ENCODE data around the gene EDN2.

EDN2 gene

DNA sequence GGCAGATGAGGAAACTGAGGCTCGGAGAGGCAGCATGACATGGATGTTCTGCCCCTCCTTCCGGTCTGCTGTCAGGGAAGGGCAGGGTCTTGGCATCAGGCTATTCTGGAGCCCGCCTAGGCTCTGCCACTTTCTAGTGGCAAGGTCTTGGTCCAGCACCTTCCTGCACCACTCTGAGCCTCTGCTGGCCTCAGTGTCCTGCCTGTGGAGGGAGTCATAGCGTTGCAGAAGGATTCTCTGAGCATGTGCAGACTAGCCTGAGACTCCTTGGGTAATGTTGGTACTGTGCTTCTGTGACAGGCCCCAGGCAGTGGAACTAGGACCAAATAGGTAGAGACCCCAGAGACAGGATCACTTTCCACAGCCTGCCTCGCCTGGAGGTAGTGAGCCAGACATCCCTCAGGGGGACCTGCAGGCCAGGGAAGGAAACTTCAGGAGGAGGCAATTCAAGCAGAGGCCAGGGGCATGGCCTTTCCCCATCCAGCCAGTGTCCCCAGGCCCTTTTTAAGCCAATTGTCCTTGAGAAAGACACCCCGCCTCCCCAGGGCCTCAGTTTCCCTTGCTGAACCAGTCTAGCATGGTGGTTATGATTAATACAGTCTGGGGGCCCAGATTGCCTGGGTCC, 10.6 kb downstream of the EDN2 start:
- Mint-ChIP-seq H3K4me1 (no peaks in the 10 kb centered on the region), H3K36me3 (no peaks in the 10 kb centered on the region), H3K4me3 (no peak overlapping the region), H3K9me3 (no peaks in the 10 kb centered on the region), H3K27ac (no peak overlapping the region), H3K27me3 (no peaks in the 10 kb centered on the region)

- Mint-ChIP-seq H3K27ac (no peak overlapping the region), H3K36me3 (no peaks in the 10 kb centered on the region), H3K4me1 (no peaks in the 10 kb centered on the region), H3K9me3 (no peaks in the 10 kb centered on the region), H3K27me3 (peaks cover 2% of the 10 kb centered on the region), H3K4me3 (no peak overlapping the region)
Measured at GRCh38 chr1:41471658-41472057, 12.8 kb downstream of the EDN2 start.

GRCh38 chr1:41469706-41470105, 14.8 kb downstream of the EDN2 start:
- H3K4me3 Mint-ChIP-seq = no peak overlapping the region
- no peaks in the 10 kb centered on the region for H3K9me3 Mint-ChIP-seq
- H3K4me1 Mint-ChIP-seq = no peaks in the 10 kb centered on the region
- H3K27ac Mint-ChIP-seq = no peak overlapping the region
- H3K27me3 Mint-ChIP-seq = peaks cover 2% of the 10 kb centered on the region
- no peaks in the 10 kb centered on the region for H3K36me3 Mint-ChIP-seq

DNA sequence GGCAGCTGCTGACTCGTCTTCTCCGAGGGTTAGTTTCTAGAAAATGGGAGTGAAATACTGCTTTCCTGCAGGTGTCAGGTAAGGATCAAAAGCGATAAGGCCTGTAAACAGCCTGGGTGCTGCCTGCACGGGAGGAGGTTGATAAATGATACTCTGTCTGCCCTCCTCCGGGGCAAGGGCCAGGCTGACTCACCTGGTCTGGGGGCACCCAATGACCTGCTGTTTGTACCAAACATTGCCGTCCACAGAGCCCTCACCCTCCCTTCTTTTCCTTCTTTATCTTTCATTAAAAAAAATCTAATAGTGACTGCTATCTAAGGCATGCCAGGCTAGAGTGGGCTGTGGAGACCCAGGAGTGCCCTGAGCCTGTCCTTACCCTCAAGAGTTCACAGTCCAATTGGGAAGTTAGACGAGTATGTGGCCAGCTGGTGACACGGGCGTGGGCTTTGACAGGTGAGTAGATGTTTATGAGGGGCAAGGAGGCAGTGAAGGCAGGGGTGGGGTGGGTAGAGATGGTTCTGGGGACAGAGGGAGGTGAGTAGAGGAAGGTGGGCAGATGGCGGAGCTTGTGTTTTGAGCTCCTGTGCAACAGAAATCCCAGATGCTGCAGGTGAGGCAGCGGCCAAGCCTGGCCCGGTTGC, 16.2 kb downstream of the EDN2 start:
- Mint-ChIP-seq H3K36me3 (no peaks in the 10 kb centered on the region), H3K27me3 (peaks cover 2% of the 10 kb centered on the region), H3K27ac (no peak overlapping the region), H3K9me3 (no peaks in the 10 kb centered on the region), H3K4me3 (no peak overlapping the region), H3K4me1 (no peaks in the 10 kb centered on the region)

- Mint-ChIP-seq H3K4me3 (no peak overlapping the region), H3K9me3 (no peaks in the 10 kb centered on the region), H3K4me1 (no peaks in the 10 kb centered on the region), H3K27me3 (peaks cover 2% of the 10 kb centered on the region), H3K36me3 (no peaks in the 10 kb centered on the region), H3K27ac (no peak overlapping the region)
Measured at GRCh38 chr1:41467673-41468072, 16.8 kb downstream of the EDN2 start.

- H3K27me3 Mint-ChIP-seq = peaks cover 2% of the 10 kb centered on the region
- no peaks in the 10 kb centered on the region for H3K36me3 Mint-ChIP-seq
- H3K4me1 Mint-ChIP-seq = no peaks in the 10 kb centered on the region
- no peak overlapping the region for H3K4me3 Mint-ChIP-seq
- no peaks in the 10 kb centered on the region for H3K9me3 Mint-ChIP-seq
- H3K27ac Mint-ChIP-seq = no peak overlapping the region
Measured at GRCh38 chr1:41466146-41466545, 18.3 kb downstream of the EDN2 start.

GRCh38 chr1:41465741-41466140, 18.7 kb downstream of the EDN2 start:
- Mint-ChIP-seq H3K4me3 (no peak overlapping the region), H3K27ac (no peak overlapping the region), H3K9me3 (no peaks in the 10 kb centered on the region), H3K4me1 (no peaks in the 10 kb centered on the region), H3K36me3 (no peaks in the 10 kb centered on the region), H3K27me3 (peaks cover 2% of the 10 kb centered on the region)

- Mint-ChIP-seq H3K9me3 (no peaks in the 10 kb centered on the region), H3K36me3 (no peaks in the 10 kb centered on the region), H3K27ac (no peak overlapping the region), H3K4me1 (no peaks in the 10 kb centered on the region), H3K4me3 (no peak overlapping the region), H3K27me3 (peaks cover 2% of the 10 kb centered on the region)
Measured at GRCh38 chr1:41464885-41465284, 19.6 kb downstream of the EDN2 start.

- Mint-ChIP-seq H3K4me1 (no peaks in the 10 kb centered on the region), H3K27me3 (peaks cover 2% of the 10 kb centered on the region), H3K4me3 (no peak overlapping the region), H3K36me3 (no peaks in the 10 kb centered on the region), H3K27ac (no peak overlapping the region), H3K9me3 (no peaks in the 10 kb centered on the region)
Measured at GRCh38 chr1:41463516-41463915, 21.0 kb downstream of the EDN2 start.

- no peak overlapping the region for H3K27ac Mint-ChIP-seq
- no peaks in the 10 kb centered on the region for H3K36me3 Mint-ChIP-seq
- no peaks in the 10 kb centered on the region for H3K9me3 Mint-ChIP-seq
- H3K27me3 Mint-ChIP-seq = no peaks in the 10 kb centered on the region
- no peaks in the 10 kb centered on the region for H3K4me1 Mint-ChIP-seq
- no peak overlapping the region for H3K4me3 Mint-ChIP-seq
Measured at GRCh38 chr1:41462680-41463004, 21.8 kb downstream of the EDN2 start.

DNA sequence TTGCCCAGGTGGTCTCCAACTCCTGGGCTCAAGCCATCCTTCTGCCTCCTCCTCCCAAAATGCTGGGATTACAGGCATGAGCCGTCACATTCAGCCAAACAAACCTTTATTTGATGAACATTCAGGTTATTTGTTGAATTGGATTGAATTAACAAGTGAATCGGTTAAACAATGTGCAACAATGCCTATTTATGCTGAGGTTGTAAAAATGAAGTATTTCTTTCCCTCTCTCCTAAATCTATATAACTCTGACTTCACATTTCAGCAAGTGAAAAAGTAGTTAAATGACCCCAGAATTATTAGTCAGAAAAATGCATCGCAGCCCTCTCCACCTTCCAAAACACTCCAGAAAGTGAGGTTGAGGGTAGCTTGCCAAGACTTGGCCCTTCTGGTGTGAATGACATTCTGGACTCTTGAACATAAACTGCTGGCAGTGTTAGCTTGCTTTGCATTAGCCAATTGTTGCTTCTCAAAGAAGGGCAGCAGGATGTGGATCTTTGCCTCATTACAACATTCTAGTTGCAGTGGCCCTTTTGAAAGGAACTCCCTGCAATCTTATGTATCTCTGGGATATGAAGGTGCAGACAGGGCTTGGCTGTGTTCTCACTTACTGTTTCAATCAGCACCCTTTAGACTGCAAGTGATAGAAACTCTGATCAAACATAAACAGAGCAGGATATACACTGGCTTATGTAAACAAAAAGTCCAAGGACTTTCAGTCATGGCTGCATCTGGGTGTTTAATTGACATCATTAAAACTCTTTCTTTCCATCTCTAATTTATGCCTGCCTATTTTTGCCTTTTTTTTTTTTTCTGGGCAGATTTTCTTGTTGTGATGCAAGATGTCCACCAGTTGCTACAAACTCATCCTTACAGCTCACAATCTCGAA, 22.4 kb downstream of the EDN2 start:
- no peaks in the 10 kb centered on the region for H3K36me3 Mint-ChIP-seq
- H3K27ac Mint-ChIP-seq = no peak overlapping the region
- no peak overlapping the region for H3K4me3 Mint-ChIP-seq
- no peaks in the 10 kb centered on the region for H3K27me3 Mint-ChIP-seq
- H3K4me1 Mint-ChIP-seq = no peaks in the 10 kb centered on the region
- H3K9me3 Mint-ChIP-seq = no peaks in the 10 kb centered on the region

DNA sequence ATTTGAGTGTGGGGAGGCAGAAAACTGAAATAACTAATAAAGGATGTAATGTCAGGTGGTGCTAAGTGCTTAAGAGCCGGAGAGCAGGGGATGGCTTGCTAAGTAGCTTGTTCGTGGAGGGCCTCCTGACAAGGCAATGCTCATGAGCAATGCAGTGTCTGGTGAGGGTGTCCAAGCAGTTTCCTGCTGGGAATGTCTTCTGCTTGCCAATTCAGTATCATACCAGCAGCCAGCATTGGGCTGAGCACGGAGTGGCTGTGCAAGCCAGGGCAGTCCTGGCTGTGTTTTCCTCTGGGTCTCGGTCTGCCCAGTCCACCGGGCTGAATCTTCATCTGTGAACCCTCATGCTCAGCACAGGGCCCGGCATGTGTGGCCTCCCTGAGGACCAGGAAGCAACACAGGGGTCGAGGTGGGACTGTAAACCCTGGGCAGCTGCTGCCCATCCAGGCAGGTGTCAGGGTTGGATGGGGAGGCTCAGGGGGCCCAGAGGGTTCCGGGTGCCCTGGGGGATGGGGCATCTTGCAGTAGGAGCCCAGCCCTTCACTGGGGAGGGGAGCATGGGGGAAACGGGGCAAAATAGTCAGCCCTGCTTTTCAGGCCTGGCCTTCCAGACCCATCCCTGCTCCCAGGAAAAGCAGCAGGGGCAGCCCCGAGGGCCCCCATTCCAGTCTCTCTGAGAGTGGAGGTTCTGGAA, 27.5 kb downstream of the EDN2 start:
- H3K9me3 Mint-ChIP-seq = no peaks in the 10 kb centered on the region

GRCh38 chr1:41455479-41456332, 28.8 kb downstream of the EDN2 start:
- no peaks in the 10 kb centered on the region for H3K9me3 Mint-ChIP-seq
- H3K27ac Mint-ChIP-seq = no peak overlapping the region
- H3K36me3 Mint-ChIP-seq = no peaks in the 10 kb centered on the region
- H3K4me1 Mint-ChIP-seq = no peaks in the 10 kb centered on the region
- H3K4me3 Mint-ChIP-seq = no peak overlapping the region
- H3K27me3 Mint-ChIP-seq = peaks cover 1% of the 10 kb centered on the region

More for the DNA sequence above, 27.5 kb downstream of the EDN2 start:
- no peaks in the 10 kb centered on the region for H3K36me3 Mint-ChIP-seq
- H3K4me1 Mint-ChIP-seq = no peaks in the 10 kb centered on the region
- H3K27me3 Mint-ChIP-seq = no peaks in the 10 kb centered on the region
- H3K4me3 Mint-ChIP-seq = no peak overlapping the region
- H3K27ac Mint-ChIP-seq = no peak overlapping the region

GRCh38 chr1:41454406-41454805, 30.1 kb downstream of the EDN2 start:
- no peak overlapping the region for H3K27ac Mint-ChIP-seq
- peaks cover 1% of the 10 kb centered on the region for H3K27me3 Mint-ChIP-seq
- no peaks in the 10 kb centered on the region for H3K4me1 Mint-ChIP-seq
- H3K9me3 Mint-ChIP-seq = no peaks in the 10 kb centered on the region
- no peak overlapping the region for H3K4me3 Mint-ChIP-seq
- no peaks in the 10 kb centered on the region for H3K36me3 Mint-ChIP-seq

- Mint-ChIP-seq H3K27ac (no peak overlapping the region), H3K9me3 (no peaks in the 10 kb centered on the region), H3K4me1 (no peaks in the 10 kb centered on the region), H3K4me3 (no peak overlapping the region), H3K36me3 (no peaks in the 10 kb centered on the region), H3K27me3 (peaks cover 1% of the 10 kb centered on the region)
Measured at GRCh38 chr1:41452704-41453290, 31.7 kb downstream of the EDN2 start.

All from activated naive CD4-positive, alpha-beta T cell treated with anti-CD3 and anti-CD28 coated beads, Interleukin-2, amount 50 U/mL, for 24 hours (primary cell).